Body of pancreas (tissue), 4 donors: ENCODE measurements around the gene CTAG1B. TPM values are rescaled to one million over a fixed set of nuclear protein-coding genes. Genes with fewer than 3 reads are reported as not detected.
"Not testable (repeated sequence)": the region's sequence is repeated elsewhere in the genome, so short reads cannot be mapped to it uniquely, and the experiment has no call there.

Experiments
- ATAC-seq: fragments of 150-250 bp; one replicate; pipeline ENCODE4 v1.9.1; 2016
- DNase-seq, 4 donors: peaks; one replicate each; pipeline ENCODE4 v3.0.0-alpha.2; 2019
- H3K27ac ChIP-seq, 4 donors: fragments of 200-600 bp; sonication (generic); 1 replicate in 3 of 4; 2 replicates in 1 of 4; pipeline versions ENCODE4 v1.5.1 to v1.6.1; 2016 to 2019; ENCODE audit warnings: mild to moderate bottlenecking in 1 of 4, mixed read lengths in 1 of 4, moderate library complexity in 1 of 4
- H3K27me3 ChIP-seq, 2 donors: fragments of 200-600 bp; sonication (generic); one replicate each; pipeline ENCODE4 v1.6.0; 2016; ENCODE audit warnings: mild to moderate bottlenecking in 1 of 2
- H3K36me3 ChIP-seq, 2 donors: fragments of 200-600 bp; sonication (generic); replicated peaks in 1 of 2; 2 replicates each; pipeline ENCODE4 v1.5.1; 2016; ENCODE audit warnings: low read depth in 2 of 2; ENCODE audit not compliant: insufficient read depth in 1 of 2
- H3K4me1 ChIP-seq: fragments of 200-600 bp; sonication (generic); one replicate; pipeline ENCODE4 v1.6.0; 2016
- H3K4me3 ChIP-seq, 2 donors: fragments of 200-600 bp; sonication (generic); 1 replicate in 1 of 2; 2 replicates in 1 of 2; pipeline ENCODE4 v1.5.1; 2016 to 2019
- H3K9me3 ChIP-seq, 3 donors: fragments of 200-600 bp; sonication (generic); 1 replicate in 2 of 3; 2 replicates in 1 of 3; pipeline ENCODE4 v1.5.1; 2016
- POLR2A ChIP-seq, 3 donors: fragments of 450-650 bp; IDR thresholded peaks; one replicate each; pipeline ENCODE4 v1.6.1; 2016; ENCODE audit warnings: antibody characterized with exemption in 3 of 3, mild to moderate bottlenecking in 2 of 3
- WGBS, 2 donors: methylation state at CpG; one replicate each; pipeline ENCODE4 v1.1.5; 2017; 5-methylcytosine and 5-hydroxymethylcytosine counted together
- intact Hi-C: fragments of 100-400 bp; cut with DNase I; formaldehyde crosslinking; loops from one replicate; pipeline ENCODE4 v1.15.1; 2023
- total RNA-seq, 2 donors: library from RNA; depleted of rRNA; stranded (reverse); fragments of >200 nt; gene quantifications; one replicate each; pipeline ENCODE4 v1.1.0, GENCODE V29; 2016
- TF ChIP-seq, protein P1 (sequence below), 7 experiments: fragments of 450-650 bp in 4 of 7; fragments of 200-600 bp in 3 of 7; sonication (generic) in 3 of 7; IDR thresholded peaks; one replicate each; pipeline ENCODE4 v1.5.1; 2016 to 2019; ENCODE audit warnings: antibody characterized with exemption in 7 of 7

Gene CTAG1B
- not detected for total RNA-seq

DNA sequence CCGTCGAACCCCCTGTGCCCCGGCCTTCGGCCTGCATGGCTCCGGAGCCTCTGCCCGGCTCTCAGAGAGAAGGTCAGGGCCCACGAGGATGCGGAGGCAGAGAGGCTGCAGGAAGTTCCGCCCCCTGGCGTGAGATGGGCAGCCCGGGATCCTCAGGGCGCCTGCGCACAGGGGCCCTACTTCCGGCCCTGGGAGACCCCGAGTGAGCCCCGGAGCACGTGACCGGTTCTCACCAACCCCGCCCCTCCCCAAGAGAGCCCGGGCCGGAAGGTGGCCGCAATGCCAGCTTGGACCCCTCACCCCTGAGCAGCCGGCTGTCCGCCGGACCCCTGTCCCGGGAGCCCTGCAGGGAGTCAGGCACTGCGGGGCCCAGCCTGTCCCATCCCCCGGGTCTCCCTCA, at the start of gene CTAG1B:
CTAG1B (minus strand) TSS at position 101 of the 400 bp plus-strand sequence; CDS start at position 37, 64 bp downstream.
- H3K4me3 ChIP-seq, H3K27me3 ChIP-seq, intact Hi-C loops, DNase-seq, H3K36me3 ChIP-seq, H3K9me3 ChIP-seq, ATAC-seq, H3K27ac ChIP-seq, H3K4me1 ChIP-seq: not testable (repeated sequence)
- no CpG with 5 or more reads among the region's 28 CpGs for WGBS, 2 donors

DNA sequence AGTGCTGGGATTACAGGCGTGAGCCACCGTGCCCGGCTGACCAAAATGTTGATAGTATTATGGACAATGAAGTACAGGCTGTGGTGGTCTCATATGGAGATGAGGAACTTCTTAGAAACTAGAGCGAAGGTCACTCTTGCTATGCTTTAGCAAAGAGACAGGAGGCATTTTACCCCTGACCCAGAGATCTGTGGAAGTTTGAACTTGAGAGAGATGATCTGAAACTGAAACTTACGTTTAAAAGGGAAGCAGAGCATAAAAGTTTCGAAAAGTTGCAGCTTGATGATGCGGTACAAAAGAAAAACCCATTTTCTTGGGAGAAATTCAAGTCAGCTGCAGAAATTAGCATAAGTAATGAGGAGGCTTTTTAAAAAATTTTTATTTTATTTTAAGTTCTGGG, 42.8 kb upstream of the CTAG1B start:
- intact Hi-C loops, result no loop called here

DNA sequence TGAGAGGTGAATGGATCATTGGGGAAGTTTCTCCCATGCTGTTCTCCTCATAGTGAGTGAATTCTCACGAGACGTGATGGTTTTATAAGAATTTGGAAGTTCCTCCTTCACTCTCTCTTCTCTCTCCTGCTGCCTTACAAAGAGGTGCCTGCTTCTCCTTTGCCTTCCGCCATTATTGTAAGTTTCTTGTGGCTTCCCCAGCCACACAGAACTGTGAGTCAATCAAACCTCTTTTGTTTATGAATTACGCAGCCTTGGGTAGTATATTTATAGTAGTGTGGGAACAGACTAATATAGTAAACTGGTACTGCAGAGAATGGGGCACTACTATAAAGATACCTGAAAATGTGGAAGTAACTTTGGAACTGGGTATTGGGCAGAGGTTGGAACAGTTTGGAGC, 42.1 kb upstream of the CTAG1B start:
- DNase-seq (no peak), ATAC-seq (no peak)
- Histone ChIP-seq H3K9me3 (no peaks in the 10 kb centered on the region), H3K36me3 (no peaks in the 10 kb centered on the region), H3K27ac (no peak overlapping the region), H3K4me1 (no peaks in the 10 kb centered on the region), H3K4me3 (no peak overlapping the region), H3K27me3 (no peaks in the 10 kb centered on the region)
- WGBS, 2 donors, result 64 to 65% methylated on average over 4 of the region's 4 CpGs
- no peak for TF ChIP-seq POLR2A (IDR thresholded peaks at IDR 0.05)
- TF ChIP-seq, protein P1, sequence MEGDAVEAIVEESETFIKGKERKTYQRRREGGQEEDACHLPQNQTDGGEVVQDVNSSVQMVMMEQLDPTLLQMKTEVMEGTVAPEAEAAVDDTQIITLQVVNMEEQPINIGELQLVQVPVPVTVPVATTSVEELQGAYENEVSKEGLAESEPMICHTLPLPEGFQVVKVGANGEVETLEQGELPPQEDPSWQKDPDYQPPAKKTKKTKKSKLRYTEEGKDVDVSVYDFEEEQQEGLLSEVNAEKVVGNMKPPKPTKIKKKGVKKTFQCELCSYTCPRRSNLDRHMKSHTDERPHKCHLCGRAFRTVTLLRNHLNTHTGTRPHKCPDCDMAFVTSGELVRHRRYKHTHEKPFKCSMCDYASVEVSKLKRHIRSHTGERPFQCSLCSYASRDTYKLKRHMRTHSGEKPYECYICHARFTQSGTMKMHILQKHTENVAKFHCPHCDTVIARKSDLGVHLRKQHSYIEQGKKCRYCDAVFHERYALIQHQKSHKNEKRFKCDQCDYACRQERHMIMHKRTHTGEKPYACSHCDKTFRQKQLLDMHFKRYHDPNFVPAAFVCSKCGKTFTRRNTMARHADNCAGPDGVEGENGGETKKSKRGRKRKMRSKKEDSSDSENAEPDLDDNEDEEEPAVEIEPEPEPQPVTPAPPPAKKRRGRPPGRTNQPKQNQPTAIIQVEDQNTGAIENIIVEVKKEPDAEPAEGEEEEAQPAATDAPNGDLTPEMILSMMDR (IDR thresholded peaks at IDR 0.05), result no peak
- intact Hi-C loops, result no loop called here

More for the DNA sequence above, 42.8 kb upstream of the CTAG1B start:
- Histone ChIP-seq H3K9me3 (no peaks in the 10 kb centered on the region), H3K27ac (no peak overlapping the region), H3K4me3 (no peak overlapping the region), H3K36me3 (no peaks in the 10 kb centered on the region), H3K27me3 (no peaks in the 10 kb centered on the region), H3K4me1 (no peaks in the 10 kb centered on the region)
- no peak for DNase-seq
- WGBS, 2 donors, result 66 to 76% methylated on average over 4 to 7 of the region's 7 CpGs
- TF ChIP-seq, protein P1 (IDR thresholded peaks at IDR 0.05), result no peak
- TF ChIP-seq POLR2A (IDR thresholded peaks at IDR 0.05), result no peak
- no peak for ATAC-seq

DNA sequence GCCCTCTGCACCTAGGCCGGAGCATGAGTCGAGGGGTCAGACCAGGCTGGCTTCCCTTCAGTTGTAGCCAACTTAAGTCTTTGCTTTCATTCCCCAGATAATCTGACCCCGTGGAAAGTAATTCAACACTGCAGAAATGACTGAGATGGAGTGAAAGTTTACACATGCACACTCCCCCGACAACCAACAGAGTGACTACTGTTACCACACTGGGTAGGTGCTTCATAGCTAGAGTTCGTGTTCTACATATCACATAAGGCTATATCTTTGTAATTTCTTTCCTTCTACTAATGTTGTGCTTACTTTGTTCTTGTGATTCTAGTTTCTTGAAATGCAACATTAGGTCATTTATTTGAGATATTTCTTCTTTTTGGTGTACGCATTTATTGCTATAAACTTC, 41.5 kb upstream of the CTAG1B start:
- intact Hi-C loops, result no loop called here
- no peak for TF ChIP-seq POLR2A (IDR thresholded peaks at IDR 0.05)
- TF ChIP-seq, protein P1 (IDR thresholded peaks at IDR 0.05), result no peak
- H3K27me3 ChIP-seq, result no peaks in the 10 kb centered on the region
- ATAC-seq, result no peak
- H3K27ac ChIP-seq, result no peak overlapping the region
- no peaks in the 10 kb centered on the region for H3K9me3 ChIP-seq
- WGBS, 2 donors, result 70 to 88% methylated on average over 3 to 5 of the region's 6 CpGs
- no peaks in the 10 kb centered on the region for H3K4me1 ChIP-seq
- no peak for DNase-seq
- H3K36me3 ChIP-seq, result no peaks in the 10 kb centered on the region
- no peak overlapping the region for H3K4me3 ChIP-seq

DNA sequence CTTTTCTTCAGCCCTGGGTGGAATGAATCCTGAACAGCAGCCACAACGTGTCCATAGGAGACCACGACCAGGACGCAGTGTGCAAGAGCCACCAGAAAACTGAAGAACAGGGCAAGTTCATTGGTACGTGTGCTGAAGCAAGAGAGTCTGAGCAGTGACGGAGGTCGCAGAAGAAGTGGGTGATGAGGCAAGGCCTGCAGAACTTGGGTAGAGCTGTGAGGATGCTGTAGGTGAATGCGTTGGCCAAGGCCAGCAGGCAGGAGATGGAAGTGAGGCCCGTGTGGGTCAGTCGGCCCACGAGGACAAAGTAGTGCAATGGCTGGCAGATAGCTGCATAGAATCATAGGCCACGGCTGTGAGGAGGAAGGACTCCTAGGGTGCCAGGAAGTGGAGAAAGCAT, 39.9 kb upstream of the CTAG1B start:
- ATAC-seq (no peak), DNase-seq (no peak)
- no peaks in the 10 kb centered on the region for H3K36me3 ChIP-seq
- H3K27ac ChIP-seq, result no peak overlapping the region
- no peaks in the 10 kb centered on the region for H3K4me1 ChIP-seq
- no peak overlapping the region for H3K4me3 ChIP-seq
- TF ChIP-seq, protein P1 (IDR thresholded peaks at IDR 0.05), result no peak
- no peak for TF ChIP-seq POLR2A (IDR thresholded peaks at IDR 0.05)
- intact Hi-C loops, result no loop called here
- H3K27me3 ChIP-seq, result no peaks in the 10 kb centered on the region
- no peaks in the 10 kb centered on the region for H3K9me3 ChIP-seq
- WGBS, 2 donors, result 56 to 86% methylated on average over 9 to 11 of the region's 11 CpGs
